H9 (cell line): ENCODE results near the gene DLG2. TPM values are rescaled to one million over a fixed set of nuclear protein-coding genes. Genes with fewer than 3 reads are reported as not detected.

Source experiments
- DNase-seq: peaks from one replicate; pipeline ENCODE4 v3.0.0-alpha.2; 2017
- H2AFZ ChIP-seq: one replicate; pipeline ENCODE4 v1.6.1; 2013; ENCODE audit warnings: mild to moderate bottlenecking, low read length, control low read depth, moderate library complexity
- H2AK5ac ChIP-seq: 2 replicates; pipeline ENCODE4 v1.6.1; 2013; ENCODE audit warnings: low read length, control low read depth, mixed read lengths; ENCODE audit not compliant: insufficient read length
- H2BK120ac ChIP-seq: one replicate; pipeline ENCODE4 v1.6.1; 2013; ENCODE audit warnings: low read depth, mild to moderate bottlenecking, low read length, control low read depth, inconsistent platforms; ENCODE audit not compliant: poor library complexity, severe bottlenecking
- H2BK12ac ChIP-seq: 2 replicates; pipeline ENCODE4 v1.6.1; 2013; ENCODE audit warnings: low read length, control low read depth, mixed read lengths, low read depth; ENCODE audit not compliant: insufficient read length
- H2BK15ac ChIP-seq: 2 replicates; pipeline ENCODE4 v1.6.1; 2013; ENCODE audit warnings: low read depth, low read length, control low read depth
- H2BK20ac ChIP-seq: one replicate; pipeline ENCODE4 v1.6.1; 2013; ENCODE audit warnings: low read depth, mild to moderate bottlenecking, low read length, control low read depth, inconsistent platforms; ENCODE audit not compliant: poor library complexity, severe bottlenecking
- H2BK5ac ChIP-seq: 2 replicates; pipeline ENCODE4 v1.6.1; 2013; ENCODE audit warnings: low read length, control low read depth, mixed read lengths; ENCODE audit not compliant: insufficient read length
- H3K14ac ChIP-seq: 2 replicates; pipeline ENCODE4 v1.6.1; 2013; ENCODE audit warnings: low read length, control low read depth; ENCODE audit not compliant: insufficient read depth
- H3K18ac ChIP-seq: 2 replicates; pipeline ENCODE4 v1.6.1; 2013; ENCODE audit warnings: low read depth, mild to moderate bottlenecking, mixed read lengths, low read length, control low read depth; ENCODE audit not compliant: insufficient read length
- H3K23ac ChIP-seq: 2 replicates; pipeline ENCODE4 v1.6.1; 2013; ENCODE audit warnings: low read length, control low read depth, mixed read lengths, low read depth; ENCODE audit not compliant: insufficient read length
- H3K23me2 ChIP-seq: 2 replicates; pipeline ENCODE4 v1.6.1; 2013; ENCODE audit warnings: low read depth, mild to moderate bottlenecking, mixed read lengths, low read length, control low read depth; ENCODE audit not compliant: insufficient read length, poor library complexity, severe bottlenecking
- H3K27ac ChIP-seq: 2 replicates; pipeline ENCODE4 v1.5.1; 2013; ENCODE audit warnings: low read length, control low read depth, mixed read lengths, low read depth; ENCODE audit not compliant: insufficient read length
- H3K27me3 ChIP-seq: 2 replicates; pipeline ENCODE4 v1.6.1; 2013; ENCODE audit warnings: low read length, control low read depth, inconsistent platforms; ENCODE audit not compliant: insufficient read depth
- H3K4ac ChIP-seq: 2 replicates; pipeline ENCODE4 v1.6.1; 2013; ENCODE audit warnings: low read depth, mild to moderate bottlenecking, control low read depth, inconsistent platforms, low read length, moderate library complexity
- H3K4me1 ChIP-seq: 2 replicates; pipeline ENCODE4 v1.6.1; 2013; ENCODE audit warnings: low read length, control low read depth, inconsistent platforms; ENCODE audit not compliant: insufficient read depth
- H3K4me2 ChIP-seq: 2 replicates; pipeline ENCODE4 v1.6.1; 2013; ENCODE audit warnings: low read length, control low read depth, mixed read lengths; ENCODE audit not compliant: insufficient read length, insufficient read depth
- H3K56ac ChIP-seq: 2 replicates; pipeline ENCODE4 v1.6.1; 2013; ENCODE audit warnings: low read depth, mild to moderate bottlenecking, mixed read lengths, low read length, control low read depth; ENCODE audit not compliant: insufficient read length
- H3K79me1 ChIP-seq: 2 replicates; pipeline ENCODE4 v1.6.1; 2013; ENCODE audit warnings: low read depth, mild to moderate bottlenecking, moderate library complexity, low read length, control low read depth, inconsistent platforms; ENCODE audit not compliant: insufficient read depth, poor library complexity, severe bottlenecking
- H3K79me2 ChIP-seq: 2 replicates; pipeline ENCODE4 v1.6.1; 2013; ENCODE audit warnings: low read length, control low read depth, inconsistent platforms; ENCODE audit not compliant: insufficient read depth
- H3K9ac ChIP-seq: 2 replicates; pipeline ENCODE4 v1.6.1; 2013; ENCODE audit warnings: low read length, control low read depth, mixed read lengths; ENCODE audit not compliant: insufficient read length; ENCODE audit errors: extremely low read depth
- H3K9me3 ChIP-seq: one replicate; pipeline ENCODE4 v1.6.1; 2013; ENCODE audit warnings: low read depth, low read length, inconsistent platforms; ENCODE audit not compliant: control insufficient read depth
- H3T11ph ChIP-seq: one replicate; pipeline ENCODE4 v1.6.1; 2013; ENCODE audit warnings: mild to moderate bottlenecking, low read length, control low read depth, inconsistent platforms
- H4K20me1 ChIP-seq: one replicate; pipeline ENCODE4 v1.6.1; 2013; ENCODE audit not compliant: control insufficient read depth, insufficient read length, insufficient read depth
- H4K5ac ChIP-seq: 2 replicates; pipeline ENCODE4 v1.6.1; 2013; ENCODE audit warnings: low read depth, mild to moderate bottlenecking, mixed read lengths, low read length, control low read depth; ENCODE audit not compliant: insufficient read length
- H4K8ac ChIP-seq: replicated peaks from 2 replicates; pipeline ENCODE4 v1.6.1; 2013; ENCODE audit warnings: low read length, control low read depth, mixed read lengths, low read depth; ENCODE audit not compliant: insufficient read length
- H4K91ac ChIP-seq: 2 replicates; pipeline ENCODE4 v1.6.1; 2013; ENCODE audit warnings: low read depth, mild to moderate bottlenecking, moderate library complexity, mixed read lengths, low read length, control low read depth; ENCODE audit not compliant: insufficient read length
- H3K27ac Mint-ChIP-seq, 3 experiments: 2 replicates in 2 of 3; 3 replicates in 1 of 3; pipeline ENCODE4 v1.8.0; 2020 to 2021; ENCODE audit warnings: mixed read lengths in 3 of 3, mild to moderate bottlenecking in 1 of 3, moderate library complexity in 1 of 3
- H3K27me3 Mint-ChIP-seq: 2 replicates; pipeline ENCODE4 v1.8.0; 2021; ENCODE audit warnings: low read depth, mild to moderate bottlenecking, moderate library complexity, mixed read lengths
- H3K36me3 Mint-ChIP-seq, 3 experiments: 2 replicates in 2 of 3; 3 replicates in 1 of 3; pipeline ENCODE4 v1.8.0; 2020 to 2021; ENCODE audit warnings: low read depth in 3 of 3, mixed read lengths in 3 of 3; ENCODE audit not compliant: insufficient read depth in 1 of 3
- H3K4me1 Mint-ChIP-seq, 2 experiments: 2 replicates each; pipeline ENCODE4 v1.8.0; 2020; ENCODE audit warnings: mixed read lengths in 2 of 2
- H3K4me3 Mint-ChIP-seq, 2 experiments: 2 replicates in 1 of 2; 3 replicates in 1 of 2; pipeline ENCODE4 v1.8.0; 2020 to 2021; ENCODE audit warnings: mild to moderate bottlenecking in 2 of 2, mixed read lengths in 2 of 2, moderate library complexity in 1 of 2
- H3K9me3 Mint-ChIP-seq, 2 experiments: 2 replicates in 1 of 2; 3 replicates in 1 of 2; pipeline ENCODE4 v1.8.0; 2020; ENCODE audit warnings: mild to moderate bottlenecking in 2 of 2, mixed read lengths in 2 of 2, moderate library complexity in 1 of 2
- CTCF ChIP-seq: fragments of 200-600 bp; sonication (generic); conservative IDR thresholded peaks from 3 replicates; pipeline ENCODE4 v1.8.0; 2021; ENCODE audit warnings: antibody characterized with exemption, mild to moderate bottlenecking
- WGBS: extraction: QIAGEN DNeasy Blood & Tissue Kit; methylation state at CpG from one replicate; pipeline ENCODE4 v1.1.7; 2013; ENCODE audit warnings: missing lambda C conversion rate, low lambda C conversion rate, mixed read lengths; ENCODE audit not compliant: insufficient read length; ENCODE audit errors: extremely low coverage; 5-methylcytosine and 5-hydroxymethylcytosine counted together
- total RNA-seq: library from RNA; stranded (reverse); gene quantifications from 2 replicates; pipeline ENCODE4 v1.2.1, GENCODE V29; 2021

DLG2 gene
- total RNA-seq, 1 experiment from 2014 or later: 8.0 TPM

- Histone ChIP-seq H3K18ac (no peak overlapping the region), H4K91ac (no peak overlapping the region), H3K4me2 (no peak overlapping the region), H2BK20ac (no peak overlapping the region), H3K23ac (no peak overlapping the region), H3K9ac (no peak overlapping the region), H4K5ac (no peak overlapping the region), H3K27me3 (no peaks in the 10 kb centered on the region), H2BK5ac (no peak overlapping the region), H3K9me3 (no peaks in the 10 kb centered on the region), H4K20me1 (no peaks in the 10 kb centered on the region), H2BK120ac (no peak overlapping the region), H3K79me2 (no peaks in the 10 kb centered on the region), H3K4ac (no peak overlapping the region), H2BK15ac (no peak overlapping the region), H3K4me1 (peaks cover 2% of the 10 kb centered on the region; the same call in 1 of the 2 replicates), H3K56ac (no peak overlapping the region), H3T11ph (no peak overlapping the region), H3K23me2 (no peaks in the 10 kb centered on the region), H3K14ac (no peak overlapping the region), H4K8ac (no peak overlapping the region), H2BK12ac (no peak overlapping the region), H2AK5ac (no peak overlapping the region), H3K79me1 (no peaks in the 10 kb centered on the region), H3K27ac (no peak overlapping the region), H2AFZ (no peak overlapping the region)
- Mint-ChIP-seq H3K9me3 (no peaks in the 10 kb centered on the region), H3K36me3 (no peaks in the 10 kb centered on the region), H3K4me3 (no peak overlapping the region), H3K27ac (peak overlapping the region in 2 of 3 experiments; percentile 10 to 56; a peak in 2 of 7 replicates), H3K27me3 (no peaks in the 10 kb centered on the region), H3K4me1 (peaks cover 18 to 20% of the 10 kb centered on the region in 2 experiments)
- DNase-seq: peak; percentile 64
- no peak for TF ChIP-seq CTCF
- WGBS: no CpG with 5 or more reads among the region's 11 CpGs
Observed at GRCh38 chr11:83456075-83456474, 2171.1 kb downstream of the DLG2 start.
